HEK293 (cell line): ENCODE results near the gene VPS51.

Source experiments
- CTCF ChIP-seq: fragments of 450-650 bp; formaldehyde crosslinking; IDR thresholded peaks from 2 replicates; pipeline ENCODE4 v1.5.1; 2016; ENCODE audit warnings: missing biosample characterization, missing genetic modification characterization
- KLF10 ChIP-seq: fragments of 450-650 bp; IDR thresholded peaks from 2 replicates; pipeline ENCODE4 v1.5.1; 2018; ENCODE audit warnings: missing biosample characterization, mild to moderate bottlenecking, missing genetic modification characterization
- KLF9 ChIP-seq: fragments of 450-650 bp; formaldehyde crosslinking; IDR thresholded peaks from 2 replicates; pipeline ENCODE4 v1.5.1; 2016; ENCODE audit warnings: missing biosample characterization, missing genetic modification characterization, low read depth
- PRDM10 ChIP-seq: fragments of 450-650 bp; formaldehyde crosslinking; IDR thresholded peaks from 2 replicates; pipeline ENCODE4 v1.5.1; 2016; ENCODE audit warnings: missing biosample characterization, missing genetic modification characterization
- SCRT2 ChIP-seq: fragments of 450-650 bp; formaldehyde crosslinking; IDR thresholded peaks from 2 replicates; pipeline ENCODE4 v1.5.1; 2016; ENCODE audit warnings: missing biosample characterization, missing genetic modification characterization
- ZBTB11 ChIP-seq: fragments of 450-650 bp; formaldehyde crosslinking; conservative IDR thresholded peaks from 2 replicates; pipeline ENCODE4 v1.5.1; 2016; ENCODE audit warnings: low read depth, missing biosample characterization, missing genetic modification characterization
- ZFP3 ChIP-seq: fragments of 450-650 bp; formaldehyde crosslinking; IDR thresholded peaks from 2 replicates; pipeline ENCODE4 v1.5.1; 2016; ENCODE audit warnings: low read depth, missing biosample characterization, missing genetic modification characterization
- ZNF23 ChIP-seq: fragments of 450-650 bp; formaldehyde crosslinking; IDR thresholded peaks from 2 replicates; pipeline ENCODE4 v1.5.1; 2016; ENCODE audit warnings: missing biosample characterization, missing genetic modification characterization, borderline replicate concordance
- ZNF335 ChIP-seq: fragments of 450-650 bp; formaldehyde crosslinking; conservative IDR thresholded peaks from 2 replicates; pipeline ENCODE4 v1.5.1; 2016; ENCODE audit warnings: missing biosample characterization, missing genetic modification characterization
- ZNF354C ChIP-seq: fragments of 450-650 bp; formaldehyde crosslinking; IDR thresholded peaks from 2 replicates; pipeline ENCODE4 v1.5.1; 2016; ENCODE audit warnings: missing biosample characterization, missing genetic modification characterization, low read depth, borderline replicate concordance
- ZNF621 ChIP-seq: fragments of 450-650 bp; formaldehyde crosslinking; IDR thresholded peaks from 2 replicates; pipeline ENCODE4 v1.5.1; 2017; ENCODE audit warnings: missing biosample characterization, missing genetic modification characterization
- ZNF707 ChIP-seq: fragments of 450-650 bp; formaldehyde crosslinking; IDR thresholded peaks from 2 replicates; pipeline ENCODE4 v1.5.1; 2016; ENCODE audit warnings: missing biosample characterization, missing genetic modification characterization
- ZNF791 ChIP-seq: fragments of 450-650 bp; formaldehyde crosslinking; IDR thresholded peaks from 2 replicates; pipeline ENCODE4 v1.5.1; 2016; ENCODE audit warnings: missing biosample characterization, missing genetic modification characterization
- ZNF830 ChIP-seq: fragments of 450-650 bp; IDR thresholded peaks from 2 replicates; pipeline ENCODE4 v1.5.0; 2018; ENCODE audit warnings: missing biosample characterization, missing genetic modification characterization, low read depth, mild to moderate bottlenecking, moderate library complexity

- TF ChIP-seq ZNF335 (no peak), ZNF707 (tag by site-specific recombination) (no peak), CTCF (no peak), PRDM10 (no peak), KLF10 (tag by site-specific recombination) (no peak), ZNF791 (tag by site-specific recombination) (no peak), KLF9 (tag by site-specific recombination) (no peak), ZNF23 (no peak), ZFP3 (tag by site-specific recombination) (no peak), ZBTB11 (no peak), ZNF830 (tag by site-specific recombination) (no peak), SCRT2 (tag by site-specific recombination) (no peak), ZNF354C (tag by site-specific recombination) (no peak), ZNF621 (no peak)
Observed at GRCh38 chr11:65113361-65113756, 17.3 kb downstream of the VPS51 start.
